ENCODE measurements around the gene TMEM178B. TPM values are rescaled to one million over a fixed set of nuclear protein-coding genes. Genes with fewer than 3 reads are reported as not detected.

TMEM178B gene
- total and polyA plus RNA-seq, 2 of the 13 experiments (the other 11 are each of a cell fraction or from before 2014, with no cell fraction given), result 0.01 to 0.02 TPM

DNA sequence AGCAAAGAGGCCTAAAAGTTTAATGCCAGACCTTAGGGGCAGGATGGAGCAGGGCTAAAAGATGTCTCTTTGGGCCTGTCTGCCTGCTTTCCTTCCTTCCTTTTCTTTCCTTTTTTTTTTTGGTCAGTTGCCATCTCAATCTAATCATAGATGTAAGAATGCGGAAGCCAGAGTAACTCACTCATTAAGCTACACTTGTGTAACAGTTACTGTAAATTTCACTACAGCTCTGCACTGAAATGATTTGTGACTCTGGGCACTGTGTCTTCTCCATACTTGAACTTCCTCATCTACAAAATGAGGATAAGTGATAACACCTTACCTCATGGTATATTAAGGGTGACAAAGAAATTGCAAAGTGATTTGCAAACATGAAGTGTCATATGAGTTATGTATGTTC, 401.8 kb downstream of the TMEM178B start (continued):
- TF ChIP-seq RORA (CRISPR knock-in tag; IDR thresholded peaks at IDR 0.05) (no peak), BRD4 (CRISPR knock-in tag; IDR thresholded peaks at IDR 0.05) (no peak)

DNA sequence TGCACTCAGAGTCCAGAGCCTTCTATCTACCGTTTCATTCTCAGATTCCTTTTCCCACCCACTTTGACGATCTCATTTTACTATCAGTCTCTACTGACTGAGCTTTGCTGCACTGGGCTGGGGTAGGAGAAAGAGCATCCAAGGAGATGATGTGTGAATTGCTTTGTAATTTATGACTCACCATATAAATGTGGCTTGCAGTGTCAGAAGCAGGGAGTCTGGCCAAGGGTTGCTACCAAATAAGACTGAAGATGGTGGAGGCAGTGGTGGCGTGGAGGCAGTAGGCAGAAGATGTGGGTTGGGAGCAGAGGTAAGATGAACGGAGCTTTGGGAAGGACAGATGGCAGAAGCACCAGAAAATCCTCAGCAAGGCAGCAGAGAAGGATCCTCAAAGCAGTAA, 404.0 kb downstream of the TMEM178B start:
- Histone ChIP-seq H3K27me3 (ENCODE audit: control insufficient read depth in 1 of 2, insufficient read depth in 2 of 2, low read length in 2 of 2) (peaks cover 2 to 9% of the 10 kb centered on the region in 2 experiments; a peak in 2 of 5 replicates), H4K20me1 (ENCODE audit: insufficient read depth, low read length) (no peaks in the 10 kb centered on the region; the same call in 1 of the 2 replicates), H3K4me3 (replicated peaks in 1 of 3; ENCODE audit: insufficient read depth in 1 of 3, low read depth in 2 of 3, low read length in 3 of 3) (no peak overlapping the region), H3K4me1 (ENCODE audit: insufficient read depth, low read length) (peaks cover 12% of the 10 kb centered on the region; the same call in 1 of the 2 replicates), H2AFZ (ENCODE audit: low read length) (no peak overlapping the region), H3K27ac (ENCODE audit: extremely low read length, insufficient read depth, low read length) (no peak overlapping the region), H3K9ac (ENCODE audit: insufficient read depth, low read depth, low read length) (no peak overlapping the region), H3K79me2 (ENCODE audit: insufficient read depth, low read length) (no peaks in the 10 kb centered on the region), H3K36me3 (replicated peaks in 1 of 2; ENCODE audit: control insufficient read depth in 1 of 2, insufficient read depth in 2 of 2, low read length in 2 of 2) (no peaks in the 10 kb centered on the region), H3K9me3 (ENCODE audit: low read length) (no peaks in the 10 kb centered on the region), H3K4me2 (ENCODE audit: low read depth, low read length) (no peak overlapping the region)
- BruUV-seq (replicated peaks), result no TSS peak
- in situ Hi-C loops (cut with HindIII; ENCODE audit: extremely low pct_ligation_motif_present, low pct_unique_long_range_greater_than_20kb), result no loop called here
- CTCF ChIA-PET (ENCODE audit: low intra/inter-chr PET ratio, low total read pairs), result no interaction called here
- 14% methylated on average over 4 of the region's 4 CpGs for WGBS (ENCODE audit: low lambda C conversion rate)
- POLR2A ChIA-PET, result no interaction called here
- no peak for FAIRE-seq
- no peak for ATAC-seq
- intact Hi-C loops (cut with micrococcal nuclease; ENCODE audit: unreplicated experiment), result no loop called here
- no peak for DNase-seq (ENCODE audit: low spot score)
- TF ChIP-seq NFYC (CRISPR knock-in tag; IDR thresholded peaks at IDR 0.05), result no peak
- TF ChIP-seq NCOA2 (CRISPR knock-in tag; IDR thresholded peaks at IDR 0.05), result no peak
- no peak for TF ChIP-seq EEA1 (CRISPR knock-in tag; IDR thresholded peaks at IDR 0.05; ENCODE audit: borderline replicate concordance)
- TF ChIP-seq GTF3A (CRISPR knock-in tag; conservative IDR thresholded peaks at IDR 0.05), result no peak
- TF ChIP-seq ZNF674 (CRISPR knock-in tag; IDR thresholded peaks at IDR 0.05; ENCODE audit: low read depth), result no peak
- no peak for TF ChIP-seq SIX1 (CRISPR knock-in tag; IDR thresholded peaks at IDR 0.05; ENCODE audit: borderline replicate concordance)
- TF ChIP-seq KLF16 (CRISPR knock-in tag; IDR thresholded peaks at IDR 0.05), result no peak
- no peak for TF ChIP-seq IKZF4 (CRISPR knock-in tag; IDR thresholded peaks at IDR 0.05; ENCODE audit: borderline replicate concordance, low read depth, not compliant biosample characterization)
- no peak for TF ChIP-seq THAP7 (CRISPR knock-in tag; IDR thresholded peaks at IDR 0.05)
- no peak for TF ChIP-seq SPEN (CRISPR knock-in tag; IDR thresholded peaks at IDR 0.05; ENCODE audit: low read depth)
- no peak for TF ChIP-seq MLXIP (CRISPR knock-in tag; IDR thresholded peaks at IDR 0.05; ENCODE audit: borderline replicate concordance)
- no peak for TF ChIP-seq ZNF382 (CRISPR knock-in tag; IDR thresholded peaks at IDR 0.05; ENCODE audit: borderline replicate concordance)
- TF ChIP-seq HNRNPUL1 (IDR thresholded peaks at IDR 0.05; ENCODE audit: low read depth, low read length), result no peak
- no peak for TF ChIP-seq ZBTB20 (CRISPR knock-in tag; IDR thresholded peaks at IDR 0.05; ENCODE audit: borderline replicate concordance, low read depth)
- no peak for TF ChIP-seq ZNF282 (IDR thresholded peaks at IDR 0.05; ENCODE audit: partially characterized antibody)
- no peak for TF ChIP-seq SP4 (CRISPR knock-in tag; IDR thresholded peaks at IDR 0.05)
- TF ChIP-seq ZNF570 (CRISPR knock-in tag; IDR thresholded peaks at IDR 0.05; ENCODE audit: borderline replicate concordance), result no peak

All from HepG2 (cell line).